Measurements from ENCODE around the gene BMF.
"Not testable (repeated sequence)": the region's sequence is repeated elsewhere in the genome, so short reads cannot be mapped to it uniquely, and the experiment has no call there.

BMF gene

DNA sequence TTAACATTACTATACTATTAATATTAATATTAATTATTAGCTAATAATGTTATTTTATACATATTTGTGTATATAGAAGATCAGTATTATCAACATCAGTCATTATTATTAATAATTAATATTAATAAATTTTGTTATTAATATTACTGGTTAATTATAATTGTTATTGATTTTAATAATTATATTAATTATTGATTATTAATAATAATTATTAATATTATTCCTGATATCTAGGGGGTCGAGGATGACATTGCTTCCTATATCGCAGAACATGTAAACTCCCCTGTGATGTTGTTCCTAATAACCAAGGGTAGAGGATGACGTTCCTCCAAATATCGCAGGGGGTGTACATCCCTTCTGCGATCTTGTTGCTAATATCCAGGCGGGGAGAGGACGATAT is 17.3 kb upstream of the BMF start:
- no peak for DNase-seq

DNA sequence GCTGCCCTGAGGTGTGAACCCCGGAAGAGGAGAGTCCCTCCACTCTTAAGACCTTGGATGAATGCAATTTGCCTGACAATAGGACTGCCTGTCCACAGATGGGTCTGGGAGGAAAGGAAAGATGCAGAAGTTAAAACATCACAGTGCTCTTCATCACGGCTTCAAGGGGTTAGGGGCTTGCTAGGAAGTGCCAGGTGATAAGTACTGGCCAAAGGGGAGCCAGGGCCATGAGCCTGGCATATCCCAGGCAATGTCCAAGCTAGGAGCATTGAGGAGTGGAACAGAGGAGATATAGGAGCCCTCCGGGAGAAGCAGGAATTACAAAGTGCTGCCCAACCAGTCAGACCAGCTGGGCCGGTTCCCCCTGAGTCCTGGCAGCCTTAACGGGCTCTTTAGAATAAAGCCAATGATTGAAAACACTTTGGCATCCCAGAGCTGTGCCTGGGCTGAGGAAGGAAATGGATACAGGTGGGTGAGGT is 16.2 kb upstream of the BMF start:
- DNase-seq, result not testable (repeated sequence)

DNA sequence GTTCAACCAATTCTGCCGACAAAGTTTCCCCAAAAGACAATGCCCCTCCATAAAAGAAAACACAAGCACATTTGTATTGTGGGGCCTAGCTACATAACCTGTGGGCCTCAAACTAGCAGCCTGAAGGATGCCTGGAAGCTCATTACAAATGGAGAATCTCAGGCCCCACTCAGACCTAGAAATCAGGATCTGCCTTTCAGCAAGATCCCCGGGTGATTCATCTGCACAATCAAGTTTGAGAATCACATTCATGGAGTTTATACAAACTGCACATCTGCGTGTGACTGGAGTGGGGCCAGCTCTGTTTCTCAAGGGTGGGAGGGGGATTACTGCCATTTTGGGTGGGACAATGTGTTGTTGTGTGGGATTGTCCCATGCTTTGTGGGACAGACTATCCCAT is 15.7 kb upstream of the BMF start:
- DNase-seq, result not testable (repeated sequence)

DNA sequence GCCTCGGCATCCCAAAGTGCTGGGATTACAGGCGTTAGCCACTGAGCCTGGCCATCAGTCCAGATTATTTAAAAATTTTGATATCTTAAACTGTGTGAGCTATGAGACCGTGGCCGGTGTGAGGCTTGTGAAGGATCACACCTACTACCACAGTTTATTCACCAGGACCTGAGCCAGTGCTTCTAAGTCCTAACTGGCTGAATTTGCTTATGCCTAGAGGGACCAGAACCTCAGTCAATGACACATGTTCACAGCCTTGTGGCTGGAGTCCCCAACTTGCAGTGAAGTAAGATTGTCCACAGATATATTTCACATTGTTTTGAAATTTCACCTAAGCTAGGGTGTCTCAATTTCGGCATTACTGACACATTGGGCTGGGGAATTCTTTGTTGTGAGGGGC is 15.2 kb upstream of the BMF start:
- DNase-seq, result not testable (repeated sequence)

DNA sequence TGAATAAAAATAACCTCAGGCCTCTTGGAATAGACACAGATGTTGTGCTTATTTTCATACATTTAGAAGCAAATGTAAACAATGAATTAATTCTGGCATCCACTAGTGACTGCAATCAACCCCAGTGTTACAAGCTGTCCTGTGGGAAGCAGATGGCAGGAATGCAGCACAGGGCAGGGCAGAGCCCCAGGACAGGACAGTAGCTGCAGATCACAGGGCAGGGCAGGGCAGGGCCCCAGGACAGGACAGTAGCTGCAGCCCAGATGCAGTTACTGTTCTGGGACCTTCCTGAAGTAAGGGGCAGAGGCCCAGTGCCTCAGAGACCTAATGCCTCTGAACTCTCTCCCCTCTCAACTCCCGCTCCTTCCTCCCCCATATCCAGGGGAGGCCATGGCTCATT is 14.3 kb upstream of the BMF start:
- not testable (repeated sequence) for DNase-seq

DNA sequence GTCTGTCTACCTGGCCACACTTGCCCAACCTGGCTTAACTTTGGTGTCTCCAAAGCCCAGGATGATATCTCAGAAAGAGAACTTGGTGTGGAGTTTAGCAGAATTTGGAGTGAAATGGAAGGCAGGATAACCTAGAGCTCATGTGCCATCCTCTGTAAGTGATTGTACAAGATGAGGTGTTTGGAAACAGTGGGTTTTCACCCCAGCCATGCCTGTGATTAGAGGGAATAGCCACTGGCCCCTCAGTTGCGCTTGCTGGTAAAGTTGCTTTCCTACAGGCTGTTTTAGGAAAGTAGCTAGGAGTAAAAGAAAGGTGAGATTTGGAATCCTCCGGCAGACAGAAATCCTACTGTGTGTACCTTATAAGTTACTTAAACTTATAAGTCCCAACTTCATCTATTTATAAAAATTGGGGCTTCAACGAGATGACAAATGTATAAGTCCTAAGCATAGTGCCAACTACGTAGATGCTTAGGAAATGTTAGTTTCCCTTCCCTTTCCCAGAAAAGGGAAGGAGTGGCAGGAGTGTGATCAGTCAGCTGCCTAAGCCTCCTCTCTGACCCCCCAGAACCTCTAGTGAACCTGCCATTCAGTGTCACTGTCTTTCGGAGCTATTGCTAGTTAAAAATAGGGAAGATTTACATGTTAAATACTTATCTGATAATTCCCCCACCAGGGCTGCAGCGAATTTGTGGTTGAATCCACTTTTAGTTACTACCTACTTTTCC is 13.4 kb upstream of the BMF start:
- no peak for DNase-seq

DNA sequence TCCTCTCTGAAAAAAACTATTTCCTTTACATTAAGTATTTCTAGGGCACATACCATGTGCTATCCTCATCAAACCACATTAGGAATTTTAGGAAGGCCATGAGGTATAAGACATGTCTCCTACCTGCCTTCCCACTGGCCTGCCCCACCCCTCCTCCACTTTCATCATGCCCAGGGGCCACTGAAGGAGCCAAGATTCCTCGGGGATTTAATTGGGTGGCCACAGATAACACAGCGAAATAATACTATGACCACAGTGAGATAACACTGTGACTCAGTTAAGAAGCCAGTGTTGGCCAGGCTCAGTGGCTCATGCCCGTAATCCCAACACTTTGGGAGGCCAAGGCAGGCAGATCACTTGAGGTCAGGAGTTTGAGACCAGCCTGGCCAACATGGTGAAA is 9.8 kb upstream of the BMF start:
- no peak for DNase-seq

DNA sequence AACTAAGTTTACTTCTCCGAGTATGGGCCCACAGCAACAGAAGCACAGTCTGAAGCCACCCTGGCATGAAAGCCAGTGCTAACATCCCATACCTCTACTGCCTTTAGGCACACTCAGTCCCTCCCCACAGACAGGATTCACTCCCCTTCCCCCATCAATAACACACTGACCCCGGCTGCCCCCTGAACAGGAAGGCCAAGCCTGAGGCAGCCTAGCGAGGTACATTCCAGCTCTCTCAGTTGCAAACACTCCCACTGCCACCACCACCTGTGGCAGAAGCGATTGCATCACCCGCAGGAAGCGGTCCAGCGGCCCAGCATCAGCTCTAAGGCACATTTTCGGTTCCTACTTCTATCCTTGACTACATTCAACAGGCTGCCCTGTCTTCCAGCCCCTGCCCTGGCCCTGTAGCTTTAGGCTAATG is 7.0 kb upstream of the BMF start:
- peak; percentile 52 for DNase-seq

DNA sequence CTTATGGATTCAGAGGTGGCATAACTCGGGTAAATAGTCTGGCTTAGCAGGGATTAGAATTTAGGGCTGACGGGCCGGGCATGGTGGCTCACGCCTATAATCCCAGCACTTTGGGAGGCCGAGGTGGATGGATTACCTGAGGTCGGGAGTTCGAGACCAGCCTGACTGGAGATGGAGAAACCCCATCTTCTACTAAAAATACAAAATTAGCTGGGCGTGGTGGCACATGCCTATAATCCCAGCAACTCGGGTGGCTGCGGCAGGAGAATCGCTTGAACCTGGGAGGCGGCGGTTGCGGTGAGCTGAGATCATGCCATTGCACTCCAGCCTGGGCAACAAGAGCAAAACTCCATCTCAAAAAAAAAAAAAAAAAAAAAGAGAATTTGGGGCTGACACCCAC is 6.4 kb upstream of the BMF start:
- DNase-seq, result not testable (repeated sequence)

DNA sequence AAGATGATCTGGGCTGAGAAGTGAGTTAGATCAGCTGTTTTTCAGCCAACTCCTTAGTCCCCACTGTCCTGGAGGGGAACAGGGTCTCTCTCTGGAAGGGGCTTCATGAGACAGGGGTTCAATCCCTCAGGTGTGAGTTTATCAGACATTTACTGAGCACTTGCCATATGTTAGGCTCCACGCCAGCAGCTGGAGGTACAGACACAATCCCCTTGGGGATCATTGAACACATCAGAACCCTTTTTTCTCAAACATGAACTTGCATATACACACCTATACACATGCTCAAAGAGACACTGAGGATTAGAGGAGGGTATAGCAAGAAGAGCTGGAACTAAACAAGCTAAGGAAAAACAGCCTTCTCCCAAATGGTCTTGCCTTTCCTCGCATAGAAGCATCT is 5.5 kb upstream of the BMF start:
- DNase-seq, result no peak

DNA sequence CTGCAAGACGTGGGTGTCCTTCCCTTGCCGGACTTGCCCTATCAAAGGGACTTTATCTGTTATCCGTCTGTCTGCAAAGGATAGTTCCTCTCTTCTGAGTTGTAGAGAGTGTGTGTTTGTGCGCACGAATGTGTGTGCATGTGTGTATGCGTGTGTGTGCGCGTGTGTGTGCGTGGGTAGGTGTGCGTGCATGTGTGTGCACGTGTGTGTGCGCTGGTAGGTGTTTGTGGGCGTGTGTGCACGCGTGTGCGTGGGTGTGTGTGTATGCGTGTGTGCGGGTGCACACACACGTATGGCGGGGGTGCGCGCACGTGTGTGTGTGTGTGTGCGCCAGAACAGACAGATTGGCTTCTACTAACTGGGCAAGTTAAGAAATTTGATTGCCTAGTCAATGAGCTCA is 4.1 kb upstream of the BMF start:
- no peak for DNase-seq

DNA sequence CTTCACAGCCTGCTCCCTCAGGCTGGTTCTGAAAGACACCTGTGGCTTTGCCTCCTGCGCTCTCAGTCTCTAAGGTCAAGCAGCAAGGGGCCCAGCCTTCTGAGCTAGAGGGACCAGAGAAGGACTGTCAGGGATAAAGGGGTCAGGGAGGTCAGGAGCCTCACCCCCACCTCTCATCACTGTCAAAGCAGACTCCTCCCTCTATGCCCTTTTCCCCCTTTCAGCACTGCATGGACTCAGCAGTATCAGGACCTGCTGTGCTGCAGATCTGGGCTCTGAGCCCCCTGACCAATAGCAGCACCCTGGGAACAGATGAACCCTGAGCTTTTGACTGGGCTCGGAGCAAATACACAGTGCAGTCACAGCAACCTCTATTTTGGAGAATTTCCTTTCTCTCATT is 3.2 kb upstream of the BMF start:
- no peak for DNase-seq

DNA sequence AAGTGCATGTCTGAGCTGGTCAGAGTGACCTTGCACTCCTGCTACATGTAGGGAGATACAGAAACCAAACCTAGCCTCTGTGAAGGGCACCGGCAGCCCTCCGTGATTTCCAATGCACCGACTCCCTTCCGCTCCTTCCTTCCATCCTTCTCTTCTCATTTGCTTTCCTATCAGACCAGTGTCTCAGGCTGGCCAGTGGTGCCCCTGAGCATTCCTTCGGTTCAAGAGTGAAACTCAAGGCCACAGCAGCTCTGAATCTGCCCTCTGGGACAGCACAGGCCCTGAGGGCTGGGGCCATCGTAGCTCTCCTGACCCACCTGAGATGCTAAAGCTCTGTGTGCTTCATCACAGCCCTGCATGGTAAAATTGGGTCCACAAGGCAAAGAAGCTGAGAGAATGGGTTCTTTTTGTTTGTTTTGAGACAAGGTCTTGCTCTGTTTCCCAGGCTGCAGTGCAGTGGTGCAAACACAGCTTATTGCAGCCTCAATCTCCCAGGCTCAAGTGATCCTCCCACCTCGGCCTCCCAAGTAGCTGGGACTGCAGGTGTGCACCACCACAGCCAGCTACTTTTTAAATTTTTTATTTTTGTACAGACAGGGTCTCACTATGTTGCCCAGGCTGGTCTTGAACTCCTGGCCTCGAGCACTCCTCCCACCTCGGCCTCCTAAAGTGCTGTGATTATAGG is 2.3 kb upstream of the BMF start:
- DNase-seq, result no peak

DNA sequence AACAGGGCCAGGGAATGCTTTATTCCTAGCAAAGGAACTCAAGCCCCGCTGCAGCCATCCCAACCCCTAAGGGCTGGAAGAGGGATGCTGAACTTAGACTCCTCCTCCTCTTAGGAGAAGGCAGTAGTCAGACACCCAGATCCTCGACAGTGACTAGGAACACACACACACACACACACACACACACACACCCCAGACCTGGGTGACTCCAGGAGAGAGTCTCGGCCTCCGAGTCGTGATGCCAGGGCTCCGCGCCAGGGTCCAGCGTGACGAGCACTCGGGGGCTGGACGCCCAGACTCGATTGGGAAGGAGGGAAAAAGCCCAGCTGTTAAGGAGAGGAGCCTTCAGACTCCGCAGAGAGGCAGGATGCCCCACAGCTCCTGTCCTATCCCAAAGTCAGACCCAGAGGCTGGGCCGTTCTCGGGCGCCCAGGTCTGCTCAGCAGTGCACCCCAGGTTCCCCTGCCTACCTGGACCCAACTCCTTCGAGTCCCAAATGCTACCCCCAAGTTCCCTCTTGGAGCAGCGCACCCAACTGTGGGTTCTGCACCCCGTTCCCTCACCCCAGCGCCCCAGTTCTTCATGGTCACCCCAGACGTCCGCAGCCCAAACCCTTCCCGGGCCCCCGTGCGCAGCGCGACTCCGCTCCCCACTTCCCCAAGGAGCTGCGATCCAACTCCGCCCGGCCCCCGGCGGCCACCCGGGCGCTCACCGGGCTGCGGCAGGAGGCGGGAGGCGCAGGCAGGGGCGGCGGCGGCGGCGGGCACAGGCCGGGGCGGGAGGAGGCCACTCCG is 421 bp downstream of the BMF start:
- DNase-seq, result no peak

DNA sequence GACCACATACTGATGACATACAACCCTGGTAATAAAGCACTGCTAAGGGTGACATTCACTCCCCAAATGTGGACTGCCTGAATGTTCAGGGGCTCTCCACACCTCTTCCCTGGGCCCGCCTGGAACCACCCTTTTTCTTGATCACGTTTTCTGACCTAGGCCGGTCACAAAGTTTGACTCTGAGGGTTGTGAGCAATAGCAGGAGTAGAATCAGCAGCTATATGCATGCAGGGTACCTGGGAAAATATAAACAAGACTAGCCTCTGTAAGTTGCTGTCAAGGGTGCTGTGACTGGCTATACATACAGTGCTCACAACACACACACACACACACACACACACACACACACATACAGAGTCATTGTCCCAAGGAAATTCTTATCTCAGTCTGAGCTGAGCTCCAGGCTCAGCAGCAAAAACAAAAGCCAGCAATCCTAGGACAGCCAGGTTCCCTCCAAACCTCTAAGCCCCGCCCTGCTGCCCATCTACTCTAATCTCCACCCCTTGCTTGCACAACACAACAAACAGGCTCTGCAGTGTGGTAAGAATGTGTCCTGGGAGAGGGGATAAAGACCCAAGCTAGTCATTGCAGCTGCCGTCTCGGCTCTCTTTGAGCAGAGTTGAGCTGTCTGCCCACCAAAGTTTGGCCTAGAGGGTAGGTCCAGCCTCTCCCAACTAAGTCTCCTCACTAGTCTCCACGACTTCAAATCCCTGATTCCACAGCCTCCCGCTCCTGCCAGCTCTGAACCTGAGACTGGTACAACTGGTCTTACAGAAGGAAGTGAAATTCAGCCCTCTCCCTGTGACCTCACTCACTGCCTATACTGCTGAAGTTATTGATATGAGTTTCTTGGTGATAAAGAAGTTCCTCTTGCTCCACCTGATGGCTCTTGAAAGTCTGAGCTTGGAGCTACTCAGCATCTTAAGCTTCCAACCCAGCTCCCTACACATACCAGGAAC is 2.2 kb downstream of the BMF start:
- DNase-seq, result peak; percentile 65

DNA sequence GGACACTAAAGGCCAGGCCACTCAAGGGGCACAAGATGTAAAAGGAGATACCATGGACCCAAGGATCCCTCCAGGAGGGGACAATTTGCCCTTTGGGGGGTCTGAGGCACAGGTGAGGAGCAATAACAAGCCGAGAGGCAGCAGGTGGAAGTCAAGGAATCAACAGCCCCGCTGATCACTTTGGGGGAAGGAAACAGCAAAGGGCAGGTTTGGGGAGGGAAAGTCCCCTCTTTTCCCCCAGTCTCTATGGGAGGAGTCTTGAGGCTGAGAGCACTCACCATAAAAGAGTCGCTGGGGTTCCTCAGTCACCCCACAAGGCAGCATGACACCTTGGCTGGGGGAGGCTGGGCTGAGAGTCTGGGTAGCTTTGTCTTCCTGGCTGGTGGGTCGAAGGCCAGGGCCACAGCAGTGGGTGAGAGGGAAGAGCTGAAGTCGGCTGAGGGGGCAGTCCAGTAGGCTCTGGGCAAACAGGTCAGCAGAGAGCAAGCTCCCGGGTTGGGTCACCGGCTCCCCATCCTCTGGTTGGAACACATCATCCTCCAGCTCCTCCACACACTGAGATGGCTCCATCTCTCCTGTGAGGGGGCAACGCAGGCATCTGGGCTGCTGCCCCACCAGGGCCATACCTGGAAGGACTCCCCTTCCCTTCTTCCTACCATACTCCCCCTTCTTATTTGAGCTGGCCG is 3.0 kb downstream of the BMF start:
- DNase-seq, result no peak

DNA sequence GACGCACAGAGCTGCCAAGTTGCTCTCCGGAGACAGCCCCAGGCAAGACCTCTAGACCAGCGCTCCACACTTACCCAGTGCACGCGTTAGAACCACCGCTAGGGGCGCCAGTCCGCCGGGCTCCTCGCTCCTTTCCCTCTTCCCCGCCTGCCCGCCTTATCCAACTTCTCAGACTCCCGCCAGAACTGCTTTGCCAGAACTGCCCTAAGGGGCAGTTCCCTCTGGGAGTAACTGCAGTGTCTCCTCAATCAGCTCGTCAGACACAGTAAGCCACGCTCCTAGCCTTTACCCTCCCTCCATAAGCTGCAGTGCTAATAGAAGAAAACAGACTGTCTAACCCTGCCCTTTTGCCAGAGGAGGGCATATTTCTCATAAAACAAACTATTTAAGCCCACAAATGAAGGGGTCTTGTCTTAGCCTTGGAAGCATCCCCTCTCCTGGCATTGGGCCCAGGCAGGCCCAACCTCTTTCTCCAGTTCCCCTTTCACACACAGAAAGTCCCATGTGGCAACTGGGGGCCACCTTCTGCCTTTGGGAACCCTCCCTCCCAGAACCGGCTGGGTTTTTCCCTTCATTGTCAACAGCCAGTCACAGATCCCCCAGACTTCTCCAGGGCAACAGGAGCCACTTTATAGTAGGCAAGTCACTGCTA is 3.7 kb downstream of the BMF start:
- DNase-seq, result peak; percentile 25

DNA sequence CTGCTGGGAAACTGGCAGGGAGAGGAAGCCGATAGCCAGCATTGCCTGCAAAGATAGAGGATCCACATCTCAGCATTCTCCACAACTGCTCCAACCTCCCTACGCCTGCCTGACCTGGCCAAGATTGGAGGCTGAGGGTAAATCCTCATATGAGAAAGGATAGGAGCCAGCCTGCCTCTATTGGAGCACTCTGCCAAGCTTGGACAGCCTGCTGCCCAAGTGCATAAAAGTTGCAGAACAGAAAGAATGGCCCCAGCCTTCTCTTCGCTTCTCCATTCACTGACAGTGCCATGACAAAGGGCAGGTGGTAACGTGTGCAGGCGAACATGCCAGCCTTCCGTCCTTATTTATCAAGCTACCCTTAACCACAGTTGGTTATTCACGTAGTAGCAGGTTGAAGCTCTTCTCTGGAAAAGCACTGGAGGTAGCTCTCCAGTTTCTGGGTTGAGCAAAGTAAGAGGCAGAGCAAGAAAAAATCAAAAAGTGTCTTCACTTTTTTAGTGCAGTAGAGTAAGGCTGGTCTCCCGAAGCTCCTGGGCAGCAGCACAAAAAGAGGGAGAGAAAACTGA is 4.3 kb downstream of the BMF start:
- DNase-seq, result no peak

DNA sequence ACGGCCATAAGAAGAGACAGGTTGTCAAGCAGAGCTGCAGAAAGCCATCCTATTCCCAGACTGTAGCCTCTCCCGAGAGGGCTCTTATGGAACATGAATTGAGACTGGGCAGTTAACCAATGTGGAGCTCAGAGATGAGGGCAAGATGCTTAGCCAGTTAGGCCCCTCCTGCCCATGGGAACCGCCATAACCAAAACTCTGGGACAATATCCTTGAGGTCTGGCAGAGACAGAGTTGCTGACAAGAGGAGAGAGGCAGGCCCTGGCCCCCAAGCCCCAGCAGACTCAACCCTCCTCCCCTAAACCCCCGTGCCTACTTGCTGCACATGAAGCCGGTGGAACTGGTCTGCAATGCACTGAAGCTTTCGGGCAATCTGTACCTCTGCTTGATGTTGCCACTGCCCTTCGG is 4.8 kb downstream of the BMF start:
- no peak for DNase-seq

DNA sequence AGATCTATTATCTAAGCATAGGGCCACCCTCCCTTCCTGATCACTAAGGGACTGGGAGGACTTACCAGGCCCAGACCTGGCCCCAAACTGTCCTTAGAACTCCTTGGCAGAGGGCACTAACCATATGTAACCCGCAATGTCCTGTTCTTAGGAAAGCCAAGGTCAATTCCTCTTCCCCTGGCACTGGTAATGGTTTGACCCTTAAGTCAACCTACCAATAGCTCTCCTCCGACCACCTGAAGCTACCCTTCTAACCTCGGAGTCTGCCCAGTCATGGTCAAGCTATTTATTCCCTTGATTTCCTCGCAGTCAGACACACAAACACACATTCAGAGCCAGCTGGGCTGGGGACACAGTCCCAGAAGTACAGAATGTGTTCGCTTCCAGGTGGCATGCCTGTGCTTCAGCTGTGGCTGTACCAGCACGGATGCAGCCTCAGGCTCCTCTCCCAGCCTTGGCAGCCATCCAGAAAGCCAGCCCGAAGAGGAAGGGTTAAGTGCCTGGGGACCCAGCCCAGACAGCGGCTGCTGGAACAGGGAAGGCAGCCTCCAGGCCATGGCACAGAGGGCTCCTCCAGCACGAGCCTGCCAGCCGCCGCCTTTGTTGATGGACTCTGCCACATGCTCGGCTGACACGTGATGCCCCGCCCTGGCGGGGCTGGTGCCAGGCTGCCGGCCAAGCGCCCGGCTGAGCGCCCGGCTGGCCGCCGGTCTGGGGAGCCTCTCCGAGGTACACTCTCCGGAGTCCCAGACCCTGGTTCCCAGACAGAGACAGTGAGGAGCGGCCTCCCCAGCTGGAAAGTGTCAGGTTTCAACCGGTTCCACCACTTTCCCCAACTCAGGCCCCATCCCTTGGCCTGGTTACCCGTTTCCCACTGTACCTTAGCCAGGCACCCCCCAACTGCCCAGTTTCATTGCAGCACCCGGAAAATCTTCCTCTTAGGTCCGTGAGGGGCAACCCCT is 5.5 kb downstream of the BMF start:
- DNase-seq, result no peak
